ENCODE results near the gene COX11.

Gene COX11

GRCh38 chr17:54974759-54975158 is 6.3 kb upstream of the COX11 start:
- TF ChIP-seq, protein P1, sequence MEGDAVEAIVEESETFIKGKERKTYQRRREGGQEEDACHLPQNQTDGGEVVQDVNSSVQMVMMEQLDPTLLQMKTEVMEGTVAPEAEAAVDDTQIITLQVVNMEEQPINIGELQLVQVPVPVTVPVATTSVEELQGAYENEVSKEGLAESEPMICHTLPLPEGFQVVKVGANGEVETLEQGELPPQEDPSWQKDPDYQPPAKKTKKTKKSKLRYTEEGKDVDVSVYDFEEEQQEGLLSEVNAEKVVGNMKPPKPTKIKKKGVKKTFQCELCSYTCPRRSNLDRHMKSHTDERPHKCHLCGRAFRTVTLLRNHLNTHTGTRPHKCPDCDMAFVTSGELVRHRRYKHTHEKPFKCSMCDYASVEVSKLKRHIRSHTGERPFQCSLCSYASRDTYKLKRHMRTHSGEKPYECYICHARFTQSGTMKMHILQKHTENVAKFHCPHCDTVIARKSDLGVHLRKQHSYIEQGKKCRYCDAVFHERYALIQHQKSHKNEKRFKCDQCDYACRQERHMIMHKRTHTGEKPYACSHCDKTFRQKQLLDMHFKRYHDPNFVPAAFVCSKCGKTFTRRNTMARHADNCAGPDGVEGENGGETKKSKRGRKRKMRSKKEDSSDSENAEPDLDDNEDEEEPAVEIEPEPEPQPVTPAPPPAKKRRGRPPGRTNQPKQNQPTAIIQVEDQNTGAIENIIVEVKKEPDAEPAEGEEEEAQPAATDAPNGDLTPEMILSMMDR (IDR thresholded peaks at IDR 0.05) = no peak

- TF ChIP-seq, protein P1 (IDR thresholded peaks at IDR 0.05) = no peak
These were observed 4.1 kb upstream of the COX11 start for GRCh38 chr17:54972406-54973138.

- TF ChIP-seq, protein P1 (IDR thresholded peaks at IDR 0.05) = no peak
These were observed 3.4 kb upstream of the COX11 start for GRCh38 chr17:54971901-54972300.

GRCh38 chr17:54971147-54971546 is 2.7 kb upstream of the COX11 start:
- TF ChIP-seq, protein P1 (IDR thresholded peaks at IDR 0.05) = no peak

DNA sequence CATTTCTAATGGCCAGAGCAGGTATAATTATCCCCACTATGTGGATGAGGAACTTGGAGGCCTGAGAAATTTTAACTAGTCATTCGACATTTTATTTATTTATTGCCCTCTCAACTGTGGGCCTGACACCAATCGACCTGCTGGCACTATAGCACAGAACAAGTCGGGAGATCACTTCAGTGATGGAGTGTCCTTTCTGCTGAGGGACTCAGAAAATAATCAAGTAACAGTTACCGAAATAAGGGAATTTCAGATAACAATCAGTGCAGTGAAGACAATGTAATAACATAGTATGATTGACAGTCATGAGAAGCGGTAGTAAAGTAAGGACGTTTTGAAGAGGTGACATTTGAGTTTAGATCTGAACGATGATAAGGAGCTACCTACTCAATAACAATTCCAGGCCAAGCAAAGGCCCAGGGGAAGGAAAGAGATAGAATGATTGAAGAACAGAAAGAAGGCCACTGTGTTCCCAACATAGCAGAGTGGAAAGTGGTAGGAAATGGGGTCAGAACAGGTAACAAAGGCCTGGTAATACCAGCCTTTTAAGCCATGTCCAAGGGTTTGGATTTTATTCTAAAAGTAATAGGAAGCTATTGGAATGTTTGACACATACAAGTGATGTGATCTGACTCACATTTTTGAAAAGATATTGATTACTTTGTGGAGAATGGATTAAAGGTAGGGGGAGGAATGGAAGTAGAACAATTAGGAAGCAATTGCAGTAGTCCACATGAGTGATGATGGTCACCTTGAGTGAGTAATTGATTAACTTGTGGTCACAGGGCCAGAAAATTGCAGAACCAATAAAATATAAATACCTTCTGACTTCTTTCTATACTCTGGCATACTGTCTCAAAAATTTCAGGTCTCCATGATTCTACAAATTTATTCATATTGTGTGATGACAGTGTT is 1.5 kb upstream of the COX11 start:
- TF ChIP-seq, protein P1 (IDR thresholded peaks at IDR 0.05) = no peak

GRCh38 chr17:54968988-54969332 is 506 bp upstream of the COX11 start:
- TF ChIP-seq, protein P1 (IDR thresholded peaks at IDR 0.05) = no peak

- TF ChIP-seq, protein P1 (IDR thresholded peaks at IDR 0.05) = no peak; the same call in 1 of the 2 replicates
These were observed 713 bp downstream of the COX11 start for GRCh38 chr17:54967621-54968261.
